GM18861 (cell line): ENCODE measurements around the gene ASIC4.

Source experiments
- ATAC-seq: cut with Tn5 transposase; IDR thresholded peaks from one replicate; pipeline ENCODE4 v1.9.1; 2021; ENCODE audit not compliant: unreplicated experiment

Gene ASIC4

DNA sequence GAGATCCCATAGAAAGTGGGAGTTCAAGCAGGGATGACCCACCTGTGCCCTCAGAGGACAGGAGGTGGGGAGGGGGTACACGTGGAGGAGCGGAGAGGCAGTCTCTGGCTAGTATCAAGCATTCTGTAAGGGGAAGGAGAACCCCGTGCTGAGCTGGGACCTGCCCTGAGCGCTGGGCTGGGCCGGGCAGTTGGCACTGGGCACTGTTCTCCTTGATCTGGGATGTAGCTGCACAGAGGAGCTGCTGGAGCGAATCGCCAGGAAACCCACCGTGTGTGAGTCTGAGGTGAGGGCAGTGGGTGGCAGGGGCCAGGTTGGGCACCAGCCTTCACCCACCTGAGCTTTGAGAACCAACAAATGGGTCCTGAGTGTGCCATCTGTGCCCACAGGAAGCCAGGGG lies 35.4 kb upstream of the ASIC4 start:
- ATAC-seq, result no peak

- ATAC-seq, result no peak
Observed at GRCh38 chr2:219480004-219480403, 34.3 kb upstream of the ASIC4 start.

- ATAC-seq, result no peak
Observed at GRCh38 chr2:219482674-219483405, 31.4 kb upstream of the ASIC4 start.

GRCh38 chr2:219483451-219484342 lies 30.6 kb upstream of the ASIC4 start:
- no peak for ATAC-seq

DNA sequence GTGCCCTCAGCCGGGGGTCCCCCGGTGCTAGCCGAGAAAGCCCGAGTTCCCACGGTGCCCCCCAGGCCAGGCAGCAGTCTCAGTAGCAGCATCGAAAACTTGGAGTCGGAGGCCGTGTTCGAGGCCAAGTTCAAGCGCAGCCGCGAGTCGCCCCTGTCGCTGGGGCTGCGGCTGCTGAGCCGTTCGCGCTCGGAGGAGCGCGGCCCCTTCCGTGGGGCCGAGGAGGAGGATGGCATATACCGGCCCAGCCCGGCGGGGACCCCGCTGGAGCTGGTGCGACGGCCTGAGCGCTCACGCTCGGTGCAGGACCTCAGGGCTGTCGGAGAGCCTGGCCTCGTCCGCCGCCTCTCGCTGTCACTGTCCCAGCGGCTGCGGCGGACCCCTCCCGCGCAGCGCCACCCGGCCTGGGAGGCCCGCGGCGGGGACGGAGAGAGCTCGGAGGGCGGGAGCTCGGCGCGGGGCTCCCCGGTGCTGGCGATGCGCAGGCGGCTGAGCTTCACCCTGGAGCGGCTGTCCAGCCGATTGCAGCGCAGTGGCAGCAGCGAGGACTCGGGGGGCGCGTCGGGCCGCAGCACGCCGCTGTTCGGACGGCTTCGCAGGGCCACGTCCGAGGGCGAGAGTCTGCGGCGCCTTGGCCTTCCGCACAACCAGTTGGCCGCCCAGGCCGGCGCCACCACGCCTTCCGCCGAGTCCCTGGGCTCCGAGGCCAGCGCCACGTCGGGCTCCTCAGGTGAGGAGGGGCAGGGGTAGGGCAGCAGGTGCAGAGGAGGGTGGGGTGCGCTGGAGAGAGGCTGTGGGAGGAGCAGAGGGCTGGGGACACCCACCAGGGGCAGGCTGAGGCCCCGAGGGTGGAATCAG lies 29.7 kb upstream of the ASIC4 start:
- ATAC-seq, result no peak

DNA sequence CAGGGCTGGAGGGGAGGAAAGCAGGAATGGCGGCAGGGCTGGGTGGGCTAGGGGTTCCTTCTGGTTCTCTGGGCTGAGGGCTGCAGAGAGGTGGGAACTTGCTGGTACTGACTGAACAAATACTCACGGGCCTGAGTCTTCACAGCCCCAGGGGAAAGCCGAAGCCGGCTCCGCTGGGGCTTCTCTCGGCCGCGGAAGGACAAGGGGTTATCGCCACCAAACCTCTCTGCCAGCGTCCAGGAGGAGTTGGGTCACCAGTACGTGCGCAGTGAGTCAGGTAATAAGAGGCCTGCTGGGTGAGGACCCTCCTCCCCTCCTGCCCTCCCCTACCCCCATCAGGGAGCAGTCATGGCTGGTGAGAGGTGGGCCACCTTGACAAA lies 29.1 kb upstream of the ASIC4 start:
- no peak for ATAC-seq

- ATAC-seq, result no peak
Observed at GRCh38 chr2:219486380-219486959, 27.8 kb upstream of the ASIC4 start.

GRCh38 chr2:219488149-219488843 lies 26.0 kb upstream of the ASIC4 start:
- no peak for ATAC-seq

DNA sequence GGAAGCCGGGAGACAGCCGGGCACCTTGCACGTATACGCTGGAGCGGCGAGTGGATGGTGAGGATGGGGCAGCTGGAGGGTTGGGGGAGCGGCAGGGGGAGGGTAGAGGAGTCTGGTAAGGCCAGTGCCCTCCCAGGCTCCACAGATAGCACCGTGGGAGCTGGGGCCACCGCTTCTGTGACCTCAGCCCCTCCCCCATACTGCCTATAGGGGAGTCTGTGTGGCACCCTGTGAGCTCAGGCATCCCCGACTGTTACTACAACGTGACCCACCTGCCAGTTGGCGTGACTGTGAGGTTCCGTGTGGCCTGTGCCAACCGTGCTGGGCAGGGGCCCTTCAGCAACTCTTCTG lies 25.5 kb upstream of the ASIC4 start:
- no peak for ATAC-seq

GRCh38 chr2:219489315-219489714 lies 25.0 kb upstream of the ASIC4 start:
- no peak for ATAC-seq

DNA sequence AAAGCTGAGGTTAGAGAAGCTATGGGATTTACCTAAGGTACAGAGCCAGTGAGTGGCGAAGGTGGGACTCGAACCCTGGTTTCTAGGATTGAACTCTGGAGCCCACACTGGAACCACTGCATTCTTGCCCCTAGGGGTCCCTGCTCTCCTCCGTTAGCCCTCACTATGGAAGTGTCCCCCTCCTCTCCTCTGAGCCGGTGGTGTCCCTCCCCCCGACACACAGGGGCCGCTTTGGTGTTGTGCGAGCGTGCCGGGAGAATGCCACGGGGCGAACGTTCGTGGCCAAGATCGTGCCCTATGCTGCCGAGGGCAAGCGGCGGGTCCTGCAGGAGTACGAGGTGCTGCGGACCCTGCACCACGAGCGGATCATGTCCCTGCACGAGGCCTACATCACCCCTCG lies 24.1 kb upstream of the ASIC4 start:
- no peak for ATAC-seq

GRCh38 chr2:219490600-219491130 lies 23.6 kb upstream of the ASIC4 start:
- ATAC-seq, result no peak

DNA sequence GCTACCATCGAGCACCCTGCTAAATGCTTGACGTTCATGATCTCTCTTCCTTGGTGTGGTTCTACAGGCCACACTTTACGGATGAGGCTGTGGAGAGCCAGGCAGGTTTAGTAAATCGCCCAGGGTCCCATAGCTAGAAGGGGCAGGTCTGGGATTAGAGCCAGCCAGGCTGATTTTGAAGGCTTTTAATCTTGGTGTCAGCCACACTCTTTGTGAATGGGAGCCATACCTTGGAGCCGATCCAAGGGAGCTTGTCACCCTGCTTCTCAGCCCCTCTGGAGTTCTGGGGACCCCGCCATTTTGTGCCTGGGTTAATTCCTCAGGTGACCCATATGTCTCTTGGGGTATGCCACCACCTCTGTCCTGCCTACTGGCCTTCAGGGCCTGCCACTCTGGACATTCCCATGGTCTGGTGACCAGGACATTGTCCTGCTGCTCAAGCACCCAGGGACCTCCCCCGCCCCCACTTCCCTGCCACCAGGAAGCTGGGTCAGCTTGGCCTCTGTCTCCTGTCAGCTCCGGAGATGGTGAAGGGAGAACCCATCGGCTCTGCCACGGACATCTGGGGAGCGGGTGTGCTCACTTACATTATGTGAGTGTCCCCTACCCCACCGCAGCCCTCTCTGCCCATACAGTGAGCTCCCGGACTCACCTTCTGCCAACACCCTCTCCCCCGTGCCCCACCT lies 22.9 kb upstream of the ASIC4 start:
- ATAC-seq, result no peak

GRCh38 chr2:219492575-219492974 lies 21.7 kb upstream of the ASIC4 start:
- no peak for ATAC-seq

DNA sequence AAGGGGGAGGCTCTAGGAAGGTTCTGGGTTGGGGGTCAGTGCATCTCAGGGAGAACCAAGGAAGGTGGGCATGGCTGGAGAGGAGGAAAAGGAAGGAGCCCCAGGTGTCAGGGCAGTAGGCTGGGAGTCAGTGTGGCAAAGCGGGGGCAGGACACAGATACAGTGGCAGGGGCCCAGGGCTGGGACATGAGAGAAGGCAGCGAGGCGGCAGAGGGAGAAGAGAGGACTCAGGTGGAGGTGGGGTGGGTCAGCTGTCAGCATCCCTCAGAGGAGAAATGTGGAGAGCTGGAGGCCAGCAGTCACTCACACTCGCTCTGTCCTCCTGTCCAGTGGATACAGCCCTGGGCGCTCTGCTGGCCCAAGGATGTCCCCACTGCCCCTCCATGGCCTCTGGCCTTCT lies 21.2 kb upstream of the ASIC4 start:
- no peak for ATAC-seq

GRCh38 chr2:219494952-219495530 lies 19.2 kb upstream of the ASIC4 start:
- ATAC-seq, result no peak

DNA sequence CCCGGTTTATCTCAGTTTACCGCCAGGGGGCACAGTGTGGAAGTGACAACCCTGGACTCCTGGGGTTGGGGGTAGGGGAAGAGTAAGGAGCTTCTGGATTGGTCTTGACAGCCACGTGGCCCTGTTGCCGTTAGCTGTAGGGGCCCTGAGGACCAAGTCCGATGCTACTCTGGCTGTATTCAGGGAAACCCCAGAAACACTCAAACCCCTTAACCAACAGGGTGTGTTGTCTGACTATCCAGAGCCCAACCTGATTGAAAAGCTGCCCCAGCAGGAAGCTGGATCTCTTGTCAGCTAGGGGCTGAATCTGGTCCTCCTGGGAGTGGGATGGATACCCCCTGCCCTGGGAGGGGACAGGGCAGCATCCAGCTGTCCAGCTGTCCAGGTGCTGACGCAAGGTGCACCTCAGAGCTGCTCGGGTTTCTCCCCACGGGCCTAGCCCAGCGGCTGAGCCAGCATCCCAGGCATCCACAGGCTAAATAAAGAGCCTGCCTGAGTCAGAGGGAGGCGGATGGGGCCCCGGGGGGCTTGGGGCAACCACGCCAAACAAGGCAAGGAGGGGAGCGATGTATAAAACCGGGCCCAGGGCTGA lies 18.7 kb upstream of the ASIC4 start:
- peak; percentile 25 for ATAC-seq

GRCh38 chr2:219496247-219496824 lies 17.9 kb upstream of the ASIC4 start:
- ATAC-seq, result no peak
